Testis (tissue), 2 donors: ENCODE measurements around the gene MTA1.

ENCODE experiments used
- CTCF ChIP-seq, 3 experiments: fragments of 450-650 bp in 2 of 3; fragments of 200-600 bp in 1 of 3; sonication (generic) in 1 of 3; IDR thresholded peaks; one replicate each; pipeline ENCODE4 v1.5.1; 2016 to 2019; ENCODE audit warnings: antibody characterized with exemption in 3 of 3, mild to moderate bottlenecking in 2 of 3, moderate library complexity in 1 of 3
- POLR2A ChIP-seq: fragments of 450-650 bp; IDR thresholded peaks from one replicate; pipeline ENCODE4 v1.6.1; 2017; ENCODE audit warnings: antibody characterized with exemption, mild to moderate bottlenecking, moderate library complexity

DNA sequence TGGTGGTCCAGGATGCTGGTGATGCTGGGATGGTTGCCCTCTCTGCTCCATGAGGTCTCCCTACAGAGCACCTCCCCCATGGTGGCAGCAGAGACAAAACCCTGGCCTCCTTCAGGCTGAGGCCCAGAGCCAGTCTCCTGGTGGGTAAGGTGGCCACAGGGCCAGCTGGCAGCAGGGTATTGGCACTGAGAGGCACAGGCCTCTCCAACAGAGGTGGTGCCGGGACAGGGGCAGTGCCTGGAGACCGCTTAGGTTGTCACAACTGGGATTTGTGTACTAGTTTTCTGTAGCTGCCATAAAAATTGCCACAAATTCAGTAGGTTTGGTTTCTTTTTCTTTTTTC lies 6.1 kb upstream of the MTA1 start:
- no peak for TF ChIP-seq POLR2A
- TF ChIP-seq CTCF (IDR thresholded peaks at IDR 0.05), result no peak
